WTC11 (cell line): ENCODE measurements around the gene LRRK2. TPM values are rescaled to one million over a fixed set of nuclear protein-coding genes. Genes with fewer than 3 reads are reported as not detected.

Experiments
- ATAC-seq: fragments of 200-7000 bp; cut with Tn5 transposase; 2 replicates; pipeline ENCODE4 v1.10.0; 2021; ENCODE audit warnings: mild to moderate bottlenecking, moderate library complexity
- CTCF ChIA-PET: fragments of 300-600 bp; sonication (Branson Sonifier 250); formaldehyde crosslinking; loops from one replicate; lab custom pipeline; 2021; ENCODE audit warnings: antibody characterized with exemption; lab: Charles Lee
- POLR2A ChIA-PET: fragments of 350-600 bp; sonication (Branson Sonifier 250); formaldehyde crosslinking; loops from one replicate; lab custom pipeline; 2021; ENCODE audit warnings: antibody characterized with exemption; lab: Charles Lee
- DNase-seq: peaks from one replicate; pipeline ENCODE4 v3.0.0; 2021; ENCODE audit warnings: low spot score
- H3K27ac Mint-ChIP-seq: 2 replicates; pipeline ENCODE4 v1.8.0; 2021; ENCODE audit warnings: mixed read lengths
- H3K27me3 Mint-ChIP-seq: 2 replicates; pipeline ENCODE4 v1.8.0; 2021; ENCODE audit warnings: low read depth, mild to moderate bottlenecking, moderate library complexity, mixed read lengths
- H3K36me3 Mint-ChIP-seq: 2 replicates; pipeline ENCODE4 v1.8.0; 2021; ENCODE audit warnings: mixed read lengths
- H3K4me1 Mint-ChIP-seq: 2 replicates; pipeline ENCODE4 v1.8.0; 2022; ENCODE audit warnings: mixed read lengths
- H3K4me3 Mint-ChIP-seq: 2 replicates; pipeline ENCODE4 v1.8.0; 2021; ENCODE audit warnings: mild to moderate bottlenecking, moderate library complexity, mixed read lengths
- H3K9me3 Mint-ChIP-seq: 2 replicates; pipeline ENCODE4 v1.8.0; 2021; ENCODE audit warnings: mixed read lengths
- CTCF ChIP-seq: fragments of 200-600 bp; IDR thresholded peaks from 2 replicates; pipeline ENCODE4 v1.8.0; 2022; ENCODE audit warnings: antibody characterized with exemption
- FOXJ3 ChIP-seq: sonication (generic); formaldehyde crosslinking; IDR thresholded peaks from 2 replicates; pipeline ENCODE4 v1.9.0; 2021; ENCODE audit warnings: missing genetic modification reagents, mild to moderate bottlenecking, borderline replicate concordance
- FOXP1 ChIP-seq: sonication (generic); formaldehyde crosslinking; IDR thresholded peaks from 2 replicates; pipeline ENCODE4 v1.8.0; 2022; ENCODE audit warnings: missing genetic modification reagents, mild to moderate bottlenecking, moderate library complexity, borderline replicate concordance
- GTF2I ChIP-seq: fragments of 250-450 bp; sonication (Bioruptor Pico); conservative IDR thresholded peaks from 2 replicates; pipeline ENCODE4 v1.4.0; 2021; ENCODE audit warnings: mild to moderate bottlenecking
- JAZF1 ChIP-seq: fragments of 250-450 bp; sonication (Bioruptor Pico); IDR thresholded peaks from 2 replicates; pipeline ENCODE4 v1.9.0; 2021; ENCODE audit warnings: moderate library complexity, mild to moderate bottlenecking, inconsistent platforms
- MYBL2 ChIP-seq: sonication (generic); formaldehyde crosslinking; IDR thresholded peaks from 2 replicates; pipeline ENCODE4 v1.8.1; 2023; ENCODE audit warnings: mild to moderate bottlenecking, moderate library complexity, missing genetic modification reagents
- NFATC4 ChIP-seq: fragments of 250-450 bp; sonication (Bioruptor Pico); IDR thresholded peaks from 2 replicates; pipeline ENCODE4 v1.9.0; 2021; ENCODE audit warnings: mild to moderate bottlenecking
- RORB ChIP-seq: fragments of 250-450 bp; sonication (Bioruptor Pico); IDR thresholded peaks from 2 replicates; pipeline ENCODE4 v1.9.0; 2021; ENCODE audit warnings: mild to moderate bottlenecking
- TEAD1 ChIP-seq: sonication (generic); formaldehyde crosslinking; IDR thresholded peaks from 2 replicates; pipeline ENCODE4 v1.8.0; 2022; ENCODE audit warnings: mild to moderate bottlenecking, missing genetic modification reagents
- ZNF232 ChIP-seq: sonication (generic); formaldehyde crosslinking; IDR thresholded peaks from 2 replicates; pipeline ENCODE4 v1.8.0; 2022; ENCODE audit warnings: mild to moderate bottlenecking, missing genetic modification reagents
- ZNF317 ChIP-seq: sonication (generic); formaldehyde crosslinking; IDR thresholded peaks from 2 replicates; pipeline ENCODE4 v1.8.1; 2023; ENCODE audit warnings: low read depth, mild to moderate bottlenecking, moderate library complexity, missing genetic modification reagents, borderline replicate concordance
- ZNF423 ChIP-seq: fragments of 250-450 bp; sonication (Bioruptor Pico); IDR thresholded peaks from 2 replicates; pipeline ENCODE4 v2.1.2; 2022; ENCODE audit warnings: mild to moderate bottlenecking, moderate library complexity
- total RNA-seq: library from RNA; stranded (reverse); gene quantifications from 3 replicates; pipeline ENCODE4 v1.2.3, GENCODE V29; 2021
- TF ChIP-seq, protein P1 (sequence below): sonication (generic); formaldehyde crosslinking; IDR thresholded peaks from 2 replicates; pipeline ENCODE4 v1.8.0; 2022; ENCODE audit warnings: mild to moderate bottlenecking, missing genetic modification reagents
- TF ChIP-seq, protein P2 (sequence below): fragments of 250-450 bp; sonication (Bioruptor Pico); IDR thresholded peaks from 2 replicates; pipeline ENCODE4 v1.9.0; 2021; ENCODE audit warnings: moderate library complexity, mild to moderate bottlenecking, inconsistent platforms, borderline replicate concordance
- TF ChIP-seq, protein P3 (sequence below): sonication (generic); formaldehyde crosslinking; IDR thresholded peaks from 2 replicates; pipeline ENCODE4 v1.8.0; 2022; ENCODE audit warnings: mild to moderate bottlenecking, missing genetic modification reagents
- TF ChIP-seq, protein P4 (sequence below): sonication (generic); formaldehyde crosslinking; IDR thresholded peaks from 2 replicates; pipeline ENCODE4 v1.8.1; 2023; ENCODE audit warnings: mild to moderate bottlenecking, moderate library complexity, missing genetic modification reagents
- TF ChIP-seq, protein P5 (sequence below): fragments of 250-450 bp; sonication (Bioruptor Pico); IDR thresholded peaks from 2 replicates; pipeline ENCODE4 v1.8.0; 2021; ENCODE audit warnings: mild to moderate bottlenecking
- TF ChIP-seq, protein P6 (sequence below): sonication (generic); formaldehyde crosslinking; IDR thresholded peaks from 2 replicates; pipeline ENCODE4 v1.8.1; 2022; ENCODE audit warnings: low read depth, mild to moderate bottlenecking, moderate library complexity, missing genetic modification reagents, borderline replicate concordance
- TF ChIP-seq, protein P7 (sequence below): sonication (generic); formaldehyde crosslinking; IDR thresholded peaks from 2 replicates; pipeline ENCODE4 v1.8.0; 2023; ENCODE audit warnings: mild to moderate bottlenecking, missing genetic modification reagents

Gene LRRK2
- total RNA-seq, 1 experiment from 2014 or later: 0.46 TPM

DNA sequence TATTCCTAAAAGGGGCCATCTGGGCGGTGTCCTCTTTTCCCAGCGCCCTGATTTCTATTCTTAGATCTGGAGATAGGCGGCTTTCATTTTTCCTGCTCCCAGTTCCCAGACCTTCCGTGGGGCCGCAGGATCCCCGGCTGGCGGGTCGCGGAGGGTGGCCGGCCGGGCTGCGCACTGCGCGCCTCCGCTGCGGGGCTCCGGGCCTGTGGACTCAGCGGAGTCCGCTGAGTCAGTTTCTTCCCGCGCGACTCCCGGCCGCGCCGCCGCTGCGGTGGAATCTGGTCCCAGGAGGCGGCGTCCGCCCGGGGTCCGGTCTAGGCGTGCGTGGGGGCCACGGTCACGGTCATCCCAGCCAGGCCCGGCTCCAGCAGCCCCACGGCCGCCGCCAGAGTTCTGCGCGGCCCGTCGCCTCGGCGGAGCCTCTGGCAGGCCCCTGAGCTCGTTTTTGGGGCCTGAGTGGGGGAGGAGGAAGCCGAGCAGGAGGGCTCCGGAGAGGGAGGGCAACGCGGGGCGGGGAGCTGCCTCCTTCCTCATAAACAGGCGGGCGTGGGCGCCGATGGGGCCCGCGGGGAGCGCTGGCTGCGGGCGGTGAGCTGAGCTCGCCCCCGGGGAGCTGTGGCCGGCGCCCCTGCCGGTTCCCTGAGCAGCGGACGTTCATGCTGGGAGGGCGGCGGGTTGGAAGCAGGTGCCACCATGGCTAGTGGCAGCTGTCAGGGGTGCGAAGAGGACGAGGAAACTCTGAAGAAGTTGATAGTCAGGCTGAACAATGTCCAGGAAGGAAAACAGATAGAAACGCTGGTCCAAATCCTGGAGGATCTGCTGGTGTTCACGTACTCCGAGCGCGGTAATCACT lies at the start of gene LRRK2 (continued):
- no peak for TF ChIP-seq CTCF
- TF ChIP-seq, protein P1, sequence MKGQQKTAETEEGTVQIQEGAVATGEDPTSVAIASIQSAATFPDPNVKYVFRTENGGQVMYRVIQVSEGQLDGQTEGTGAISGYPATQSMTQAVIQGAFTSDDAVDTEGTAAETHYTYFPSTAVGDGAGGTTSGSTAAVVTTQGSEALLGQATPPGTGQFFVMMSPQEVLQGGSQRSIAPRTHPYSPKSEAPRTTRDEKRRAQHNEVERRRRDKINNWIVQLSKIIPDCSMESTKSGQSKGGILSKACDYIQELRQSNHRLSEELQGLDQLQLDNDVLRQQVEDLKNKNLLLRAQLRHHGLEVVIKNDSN (CRISPR knock-in tag): 0 out of 2 replicates have a peak, but pooled peaks have one; percentile 44
- TF ChIP-seq TEAD1: peak; percentile 74; the same call in 1 of the 2 replicates
- TF ChIP-seq, protein P2, sequence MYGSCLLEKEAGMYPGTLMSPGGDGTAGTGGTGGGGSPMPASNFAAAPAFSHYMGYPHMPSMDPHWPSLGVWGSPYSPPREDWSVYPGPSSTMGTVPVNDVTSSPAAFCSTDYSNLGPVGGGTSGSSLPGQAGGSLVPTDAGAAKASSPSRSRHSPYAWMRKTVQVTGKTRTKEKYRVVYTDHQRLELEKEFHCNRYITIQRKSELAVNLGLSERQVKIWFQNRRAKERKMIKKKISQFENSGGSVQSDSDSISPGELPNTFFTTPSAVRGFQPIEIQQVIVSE: no peak
- TF ChIP-seq, protein P3, sequence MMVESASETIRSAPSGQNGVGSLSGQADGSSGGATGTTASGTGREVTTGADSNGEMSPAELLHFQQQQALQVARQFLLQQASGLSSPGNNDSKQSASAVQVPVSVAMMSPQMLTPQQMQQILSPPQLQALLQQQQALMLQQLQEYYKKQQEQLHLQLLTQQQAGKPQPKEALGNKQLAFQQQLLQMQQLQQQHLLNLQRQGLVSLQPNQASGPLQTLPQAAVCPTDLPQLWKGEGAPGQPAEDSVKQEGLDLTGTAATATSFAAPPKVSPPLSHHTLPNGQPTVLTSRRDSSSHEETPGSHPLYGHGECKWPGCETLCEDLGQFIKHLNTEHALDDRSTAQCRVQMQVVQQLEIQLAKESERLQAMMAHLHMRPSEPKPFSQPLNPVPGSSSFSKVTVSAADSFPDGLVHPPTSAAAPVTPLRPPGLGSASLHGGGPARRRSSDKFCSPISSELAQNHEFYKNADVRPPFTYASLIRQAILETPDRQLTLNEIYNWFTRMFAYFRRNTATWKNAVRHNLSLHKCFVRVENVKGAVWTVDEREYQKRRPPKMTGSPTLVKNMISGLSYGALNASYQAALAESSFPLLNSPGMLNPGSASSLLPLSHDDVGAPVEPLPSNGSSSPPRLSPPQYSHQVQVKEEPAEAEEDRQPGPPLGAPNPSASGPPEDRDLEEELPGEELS (CRISPR knock-in tag): peak; percentile 93; the same call in 1 of the 2 replicates

DNA sequence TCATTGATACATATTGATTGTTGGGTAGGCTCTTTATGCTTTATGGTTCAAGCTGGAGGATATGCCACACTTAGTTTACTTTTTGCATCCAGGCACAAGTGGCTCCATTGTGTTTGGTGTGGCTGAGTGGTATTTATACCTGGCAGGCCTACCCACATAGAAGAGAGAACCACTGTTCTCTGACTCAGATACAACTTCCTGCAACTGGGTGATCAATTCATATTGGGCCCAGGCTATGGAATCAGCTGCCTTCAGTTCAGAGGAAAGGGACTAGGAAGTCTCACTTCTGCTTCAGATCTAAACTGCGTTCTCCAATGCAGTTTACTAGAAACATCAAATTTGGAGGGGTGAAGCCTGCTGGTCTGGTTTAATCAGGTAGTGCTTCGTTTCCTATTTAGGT lies 49.8 kb upstream of the LRRK2 start:
- no peak for ATAC-seq
- H3K4me1 Mint-ChIP-seq: no peaks in the 10 kb centered on the region
- H3K27me3 Mint-ChIP-seq: no peaks in the 10 kb centered on the region
- H3K4me3 Mint-ChIP-seq: no peak overlapping the region
- ChIA-PET POLR2A (no interaction called here), CTCF (no interaction called here)
- H3K9me3 Mint-ChIP-seq: peaks cover 41% of the 10 kb centered on the region
- DNase-seq: no peak
- no peak overlapping the region for H3K27ac Mint-ChIP-seq
- peaks cover 8% of the 10 kb centered on the region for H3K36me3 Mint-ChIP-seq
- TF ChIP-seq JAZF1 (CRISPR knock-in tag) (no peak), ZNF317 (no peak), GTF2I (CRISPR knock-in tag) (no peak), ZNF423 (no peak), NFATC4 (CRISPR knock-in tag) (no peak), MYBL2 (CRISPR knock-in tag) (no peak), ZNF232 (no peak), RORB (no peak), FOXJ3 (no peak), FOXP1 (CRISPR knock-in tag) (no peak)
- TF ChIP-seq, protein P4, sequence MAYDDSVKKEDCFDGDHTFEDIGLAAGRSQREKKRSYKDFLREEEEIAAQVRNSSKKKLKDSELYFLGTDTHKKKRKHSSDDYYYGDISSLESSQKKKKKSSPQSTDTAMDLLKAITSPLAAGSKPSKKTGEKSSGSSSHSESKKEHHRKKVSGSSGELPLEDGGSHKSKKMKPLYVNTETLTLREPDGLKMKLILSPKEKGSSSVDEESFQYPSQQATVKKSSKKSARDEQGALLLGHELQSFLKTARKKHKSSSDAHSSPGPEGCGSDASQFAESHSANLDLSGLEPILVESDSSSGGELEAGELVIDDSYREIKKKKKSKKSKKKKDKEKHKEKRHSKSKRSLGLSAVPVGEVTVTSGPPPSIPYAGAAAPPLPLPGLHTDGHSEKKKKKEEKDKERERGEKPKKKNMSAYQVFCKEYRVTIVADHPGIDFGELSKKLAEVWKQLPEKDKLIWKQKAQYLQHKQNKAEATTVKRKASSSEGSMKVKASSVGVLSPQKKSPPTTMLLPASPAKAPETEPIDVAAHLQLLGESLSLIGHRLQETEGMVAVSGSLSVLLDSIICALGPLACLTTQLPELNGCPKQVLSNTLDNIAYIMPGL (CRISPR knock-in tag): no peak
- TF ChIP-seq, protein P5, sequence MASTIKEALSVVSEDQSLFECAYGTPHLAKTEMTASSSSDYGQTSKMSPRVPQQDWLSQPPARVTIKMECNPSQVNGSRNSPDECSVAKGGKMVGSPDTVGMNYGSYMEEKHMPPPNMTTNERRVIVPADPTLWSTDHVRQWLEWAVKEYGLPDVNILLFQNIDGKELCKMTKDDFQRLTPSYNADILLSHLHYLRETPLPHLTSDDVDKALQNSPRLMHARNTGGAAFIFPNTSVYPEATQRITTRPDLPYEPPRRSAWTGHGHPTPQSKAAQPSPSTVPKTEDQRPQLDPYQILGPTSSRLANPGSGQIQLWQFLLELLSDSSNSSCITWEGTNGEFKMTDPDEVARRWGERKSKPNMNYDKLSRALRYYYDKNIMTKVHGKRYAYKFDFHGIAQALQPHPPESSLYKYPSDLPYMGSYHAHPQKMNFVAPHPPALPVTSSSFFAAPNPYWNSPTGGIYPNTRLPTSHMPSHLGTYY: no peak
- TF ChIP-seq, protein P2: no peak
- TF ChIP-seq, protein P6, sequence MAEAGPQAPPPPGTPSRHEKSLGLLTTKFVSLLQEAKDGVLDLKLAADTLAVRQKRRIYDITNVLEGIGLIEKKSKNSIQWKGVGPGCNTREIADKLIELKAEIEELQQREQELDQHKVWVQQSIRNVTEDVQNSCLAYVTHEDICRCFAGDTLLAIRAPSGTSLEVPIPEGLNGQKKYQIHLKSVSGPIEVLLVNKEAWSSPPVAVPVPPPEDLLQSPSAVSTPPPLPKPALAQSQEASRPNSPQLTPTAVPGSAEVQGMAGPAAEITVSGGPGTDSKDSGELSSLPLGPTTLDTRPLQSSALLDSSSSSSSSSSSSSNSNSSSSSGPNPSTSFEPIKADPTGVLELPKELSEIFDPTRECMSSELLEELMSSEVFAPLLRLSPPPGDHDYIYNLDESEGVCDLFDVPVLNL (CRISPR knock-in tag): no peak
- TF ChIP-seq, protein P3 (CRISPR knock-in tag): no peak
- TF ChIP-seq, protein P7, sequence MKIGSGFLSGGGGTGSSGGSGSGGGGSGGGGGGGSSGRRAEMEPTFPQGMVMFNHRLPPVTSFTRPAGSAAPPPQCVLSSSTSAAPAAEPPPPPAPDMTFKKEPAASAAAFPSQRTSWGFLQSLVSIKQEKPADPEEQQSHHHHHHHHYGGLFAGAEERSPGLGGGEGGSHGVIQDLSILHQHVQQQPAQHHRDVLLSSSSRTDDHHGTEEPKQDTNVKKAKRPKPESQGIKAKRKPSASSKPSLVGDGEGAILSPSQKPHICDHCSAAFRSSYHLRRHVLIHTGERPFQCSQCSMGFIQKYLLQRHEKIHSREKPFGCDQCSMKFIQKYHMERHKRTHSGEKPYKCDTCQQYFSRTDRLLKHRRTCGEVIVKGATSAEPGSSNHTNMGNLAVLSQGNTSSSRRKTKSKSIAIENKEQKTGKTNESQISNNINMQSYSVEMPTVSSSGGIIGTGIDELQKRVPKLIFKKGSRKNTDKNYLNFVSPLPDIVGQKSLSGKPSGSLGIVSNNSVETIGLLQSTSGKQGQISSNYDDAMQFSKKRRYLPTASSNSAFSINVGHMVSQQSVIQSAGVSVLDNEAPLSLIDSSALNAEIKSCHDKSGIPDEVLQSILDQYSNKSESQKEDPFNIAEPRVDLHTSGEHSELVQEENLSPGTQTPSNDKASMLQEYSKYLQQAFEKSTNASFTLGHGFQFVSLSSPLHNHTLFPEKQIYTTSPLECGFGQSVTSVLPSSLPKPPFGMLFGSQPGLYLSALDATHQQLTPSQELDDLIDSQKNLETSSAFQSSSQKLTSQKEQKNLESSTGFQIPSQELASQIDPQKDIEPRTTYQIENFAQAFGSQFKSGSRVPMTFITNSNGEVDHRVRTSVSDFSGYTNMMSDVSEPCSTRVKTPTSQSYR: no peak
